Naive B cell (primary cell): ENCODE measurements around the gene FHIP2A. TPM values are rescaled to one million over a fixed set of nuclear protein-coding genes. Genes with fewer than 3 reads are reported as not detected.
"Not testable (repeated sequence)": the region's sequence is repeated elsewhere in the genome, so short reads cannot be mapped to it uniquely, and the experiment has no call there.

Experiments used
- ATAC-seq, 2 donors: fragments of 150-1000 bp; cut with Tn5 transposase; 2 replicates each; pipeline ENCODE4 v1.10.0; 2021; ENCODE audit warnings: low read depth in 2 of 2, mild to moderate bottlenecking in 2 of 2, moderate library complexity in 2 of 2
- DNase-seq: peaks from one replicate; pipeline ENCODE4 v3.0.0; 2022
- H3K27ac Mint-ChIP-seq, 6 donors: one replicate each; pipeline ENCODE4 v1.8.0; 2020 to 2022; ENCODE audit warnings: mild to moderate bottlenecking in 6 of 6, mixed read lengths in 6 of 6, moderate library complexity in 5 of 6, inconsistent platforms in 2 of 6
- H3K27me3 Mint-ChIP-seq, 3 donors: one replicate each; pipeline ENCODE4 v1.8.0; 2021 to 2022; ENCODE audit warnings: mixed read lengths in 3 of 3, mild to moderate bottlenecking in 1 of 3
- H3K36me3 Mint-ChIP-seq, 2 donors: one replicate each; pipeline ENCODE4 v1.8.0; 2020 to 2022; ENCODE audit warnings: mixed read lengths in 2 of 2, inconsistent platforms in 1 of 2, mild to moderate bottlenecking in 1 of 2
- H3K4me1 Mint-ChIP-seq, 3 donors: one replicate each; pipeline ENCODE4 v1.8.0; 2020 to 2022; ENCODE audit warnings: mixed read lengths in 3 of 3, inconsistent platforms in 1 of 3, mild to moderate bottlenecking in 1 of 3, moderate library complexity in 1 of 3
- H3K4me3 Mint-ChIP-seq, 8 donors: one replicate each; pipeline ENCODE4 v1.8.0; 2020 to 2022; ENCODE audit warnings: mild to moderate bottlenecking in 8 of 8, mixed read lengths in 8 of 8, moderate library complexity in 8 of 8, inconsistent platforms in 2 of 8
- H3K9me3 Mint-ChIP-seq, 7 donors: one replicate each; pipeline ENCODE4 v1.8.0; 2020 to 2022; ENCODE audit warnings: mixed read lengths in 7 of 7, mild to moderate bottlenecking in 5 of 7, inconsistent platforms in 2 of 7, moderate library complexity in 1 of 7
- polyA plus RNA-seq, 6 donors: library from polyadenylated mRNA; unstranded; fragments of 300-500 nt; fragmentation: Illumina TruSeq; gene quantifications; one replicate each; pipeline ENCODE4 v1.2.3, GENCODE V29; 2021; ENCODE audit warnings: low read depth in 6 of 6

FHIP2A gene
- polyA plus RNA-seq: 10 to 100 TPM in 3 of 6 donors, 1 to 10 TPM in 3; 5.4 to 11.9 (median 9.0) TPM

DNA sequence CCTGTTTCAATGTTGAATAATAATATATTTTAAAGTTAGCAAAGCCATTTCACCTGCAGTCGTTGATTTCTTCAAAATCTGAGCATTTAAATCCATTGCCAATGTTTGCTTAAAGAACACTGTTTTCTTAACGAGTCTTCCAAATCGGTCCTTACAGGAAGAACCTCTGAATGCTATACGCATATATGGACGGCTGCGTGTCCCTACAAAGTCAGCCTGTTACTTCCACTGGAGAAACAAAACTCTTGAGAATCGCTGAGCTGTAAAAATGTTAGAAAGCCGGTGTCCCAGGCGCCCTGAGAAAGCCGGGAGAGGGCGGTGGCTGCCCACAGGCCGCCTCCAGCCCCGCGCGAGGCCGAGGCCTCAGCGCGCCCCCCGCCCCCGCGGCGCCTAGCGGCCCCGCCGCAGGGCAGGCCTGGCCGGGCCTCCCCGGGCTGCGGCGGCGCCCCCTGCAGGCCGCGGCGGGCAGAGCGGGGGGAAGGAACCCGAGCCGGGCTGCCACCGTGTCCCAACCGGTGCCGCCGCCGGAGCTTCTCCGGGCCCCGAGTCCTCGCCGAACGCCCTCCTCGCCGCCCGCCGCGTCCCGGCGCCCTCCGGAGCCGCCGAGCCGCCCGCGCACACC is at the start of gene FHIP2A:
Gene FHIP2A (plus strand): TSS at position 488 of the 622 bp plus-strand sequence. CDS start 299 bp downstream, outside the sequence.
- H3K27ac Mint-ChIP-seq: peak within 1 kb of the TSS; percentile 85 to 98 (median 96)
- H3K36me3 Mint-ChIP-seq: peaks cover 3 to 4% of the 10 kb centered on the region in 2 donors
- ATAC-seq (peak; percentile 87 to 88), DNase-seq (peak; percentile 88)
- H3K4me3 Mint-ChIP-seq: peak within 1 kb of the TSS; percentile 90 to 98 (median 94)
- H3K27me3 Mint-ChIP-seq: no peaks in the 10 kb centered on the region
- no peaks in the 10 kb centered on the region for H3K9me3 Mint-ChIP-seq
- peaks cover 19 to 28% (median 23%) of the 10 kb centered on the region in 3 donors for H3K4me1 Mint-ChIP-seq

DNA sequence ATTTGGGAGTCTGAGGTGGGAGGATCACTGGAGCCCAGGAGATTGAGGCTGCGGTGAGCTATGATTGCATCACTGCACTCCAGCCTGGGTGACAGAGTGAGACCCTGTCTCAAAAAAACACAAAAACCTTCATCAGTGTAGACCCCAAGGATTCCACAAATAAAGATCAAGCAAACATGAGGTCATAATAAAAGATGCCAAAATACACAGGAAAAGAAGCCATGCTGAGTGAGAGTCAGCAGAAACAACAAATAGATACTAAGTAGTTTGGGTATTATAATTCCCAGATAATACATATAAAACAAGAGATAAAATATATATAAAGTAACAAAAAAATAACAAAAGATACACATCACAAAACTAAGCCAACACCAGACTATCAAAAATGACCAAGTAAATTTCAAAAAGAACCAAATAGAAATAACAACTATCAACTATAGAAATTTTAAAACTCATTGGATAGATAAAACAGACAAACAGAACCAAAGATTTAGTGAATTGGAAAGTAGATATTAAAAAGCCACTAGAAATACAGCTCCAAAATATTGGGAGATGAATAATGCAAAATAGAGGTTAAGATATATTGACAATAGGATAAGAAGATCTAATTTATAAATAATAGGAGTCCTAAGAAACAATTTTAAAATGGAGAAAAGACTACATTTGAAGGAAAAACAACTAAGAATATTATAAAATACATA is 48.9 kb upstream of the FHIP2A start:
- H3K4me3 Mint-ChIP-seq: no peak overlapping the region
- H3K4me1 Mint-ChIP-seq: peaks cover 0 to 5% (median 2%) of the 10 kb centered on the region in 3 donors
- no peaks in the 10 kb centered on the region for H3K36me3 Mint-ChIP-seq
- ATAC-seq (no peak), DNase-seq (no peak)
- no peaks in the 10 kb centered on the region for H3K9me3 Mint-ChIP-seq
- peaks cover 9 to 17% (median 13%) of the 10 kb centered on the region in 3 donors for H3K27me3 Mint-ChIP-seq
- H3K27ac Mint-ChIP-seq: no peak overlapping the region

DNA sequence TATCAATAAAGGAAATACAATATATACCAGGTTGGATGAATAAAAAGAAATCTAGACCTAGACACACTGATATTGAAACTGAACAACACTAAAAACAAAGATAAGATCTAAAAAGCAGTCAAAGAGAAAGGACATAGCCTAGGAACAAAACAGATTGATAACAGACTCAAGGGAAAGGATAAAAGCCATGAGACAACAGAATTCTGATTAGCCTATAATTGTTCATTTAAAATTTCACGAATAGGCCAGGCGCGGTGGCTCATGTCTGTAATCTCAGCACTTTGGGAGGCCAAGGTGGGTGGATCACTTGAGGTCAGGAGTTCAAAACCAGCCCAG is 48.4 kb upstream of the FHIP2A start:
- Mint-ChIP-seq H3K4me1 (peaks cover 0 to 5% (median 2%) of the 10 kb centered on the region in 3 donors), H3K27me3 (peaks cover 9 to 18% (median 17%) of the 10 kb centered on the region in 3 donors), H3K4me3 (no peak overlapping the region), H3K27ac (no peak overlapping the region), H3K9me3 (no peaks in the 10 kb centered on the region), H3K36me3 (no peaks in the 10 kb centered on the region)
- no peak for ATAC-seq
- no peak for DNase-seq

- not testable (repeated sequence) for H3K27ac Mint-ChIP-seq
Observed at GRCh38 chr10:114775082-114775481, 46.5 kb upstream of the FHIP2A start.

GRCh38 chr10:114777415-114777814 is 44.2 kb upstream of the FHIP2A start:
- Mint-ChIP-seq H3K27me3 (peaks cover 0 to 17% (median 6%) of the 10 kb centered on the region in 3 donors), H3K36me3 (no peaks in the 10 kb centered on the region), H3K27ac (peak overlapping the region in 1 of 6 donors; percentile 45), H3K4me3 (no peak overlapping the region), H3K9me3 (no peaks in the 10 kb centered on the region), H3K4me1 (no peaks in the 10 kb centered on the region)
- no peak for ATAC-seq
- no peak for DNase-seq

More at GRCh38 chr10:114775082-114775481, 46.5 kb upstream of the FHIP2A start:
- H3K4me3 Mint-ChIP-seq, DNase-seq, H3K36me3 Mint-ChIP-seq, H3K9me3 Mint-ChIP-seq, ATAC-seq, H3K4me1 Mint-ChIP-seq: not testable (repeated sequence)
- peaks cover 5 to 17% (median 11%) of the 10 kb centered on the region in 3 donors for H3K27me3 Mint-ChIP-seq

- Mint-ChIP-seq H3K36me3 (no peaks in the 10 kb centered on the region), H3K4me1 (no peaks in the 10 kb centered on the region), H3K9me3 (no peaks in the 10 kb centered on the region), H3K27me3 (peaks cover 5 to 17% (median 6%) of the 10 kb centered on the region in 3 donors), H3K4me3 (no peak overlapping the region), H3K27ac (no peak overlapping the region)
- no peak for ATAC-seq
- no peak for DNase-seq
Observed at GRCh38 chr10:114779803-114780576, 41.6 kb upstream of the FHIP2A start.

DNA sequence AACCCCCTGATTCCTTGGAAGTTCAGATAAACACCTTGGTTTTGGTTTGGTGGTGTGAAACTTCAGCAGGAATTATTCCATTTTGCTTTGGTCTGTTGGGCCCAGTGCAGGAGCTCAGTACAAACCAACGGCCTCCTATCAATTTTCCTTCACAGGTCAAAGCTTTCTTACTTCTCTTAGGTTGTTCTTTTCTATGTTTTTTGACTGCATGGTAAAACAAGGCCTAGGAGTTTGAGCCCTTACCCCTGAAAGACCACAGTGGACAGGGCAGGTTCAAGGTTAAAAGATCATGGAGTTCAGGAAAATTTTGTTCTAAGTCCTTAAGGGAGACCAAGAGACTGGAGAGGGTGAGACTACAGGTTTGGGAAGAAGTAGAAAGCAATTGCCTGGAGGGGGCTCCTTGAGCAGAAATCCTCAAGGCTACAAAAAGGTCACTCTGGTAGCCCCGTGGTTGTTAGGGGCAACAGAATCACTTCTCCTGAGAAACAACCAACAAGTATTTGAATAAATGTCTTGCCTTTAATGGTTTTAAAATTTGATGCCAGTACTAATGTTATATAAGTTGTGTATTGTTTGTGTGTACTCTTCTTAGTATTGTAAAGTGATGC is 40.9 kb upstream of the FHIP2A start:
- H3K36me3 Mint-ChIP-seq: no peaks in the 10 kb centered on the region
- no peak overlapping the region for H3K27ac Mint-ChIP-seq
- H3K4me3 Mint-ChIP-seq: no peak overlapping the region
- ATAC-seq (no peak), DNase-seq (no peak)
- peaks cover 5 to 17% (median 6%) of the 10 kb centered on the region in 3 donors for H3K27me3 Mint-ChIP-seq
- no peaks in the 10 kb centered on the region for H3K9me3 Mint-ChIP-seq
- H3K4me1 Mint-ChIP-seq: no peaks in the 10 kb centered on the region

DNA sequence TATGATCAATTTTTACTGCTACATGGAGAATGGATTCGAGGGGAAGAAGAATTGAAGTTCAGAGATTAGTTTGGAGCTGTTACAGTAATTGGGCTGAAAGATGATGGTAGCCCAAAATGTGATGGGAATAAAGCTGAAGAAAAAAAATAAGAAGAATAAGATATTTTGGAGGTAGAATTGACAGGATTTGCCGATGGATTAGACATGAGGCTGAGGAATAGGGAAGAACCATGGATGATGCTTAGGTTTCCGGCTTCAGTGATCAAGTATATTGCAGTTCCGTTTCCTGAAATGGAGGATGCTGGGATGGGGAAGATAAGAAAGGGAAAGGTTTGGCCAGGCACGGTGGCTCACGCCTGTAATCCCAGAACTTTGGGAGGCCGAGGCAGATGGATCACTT is 38.9 kb upstream of the FHIP2A start:
- H3K27ac Mint-ChIP-seq: peak overlapping the region in 2 of 6 donors; percentile 44 to 54
- H3K9me3 Mint-ChIP-seq: no peaks in the 10 kb centered on the region
- no peak overlapping the region for H3K4me3 Mint-ChIP-seq
- no peaks in the 10 kb centered on the region for H3K36me3 Mint-ChIP-seq
- DNase-seq (no peak), ATAC-seq (no peak)
- no peaks in the 10 kb centered on the region for H3K4me1 Mint-ChIP-seq
- H3K27me3 Mint-ChIP-seq: peaks cover 5 to 12% (median 10%) of the 10 kb centered on the region in 3 donors

DNA sequence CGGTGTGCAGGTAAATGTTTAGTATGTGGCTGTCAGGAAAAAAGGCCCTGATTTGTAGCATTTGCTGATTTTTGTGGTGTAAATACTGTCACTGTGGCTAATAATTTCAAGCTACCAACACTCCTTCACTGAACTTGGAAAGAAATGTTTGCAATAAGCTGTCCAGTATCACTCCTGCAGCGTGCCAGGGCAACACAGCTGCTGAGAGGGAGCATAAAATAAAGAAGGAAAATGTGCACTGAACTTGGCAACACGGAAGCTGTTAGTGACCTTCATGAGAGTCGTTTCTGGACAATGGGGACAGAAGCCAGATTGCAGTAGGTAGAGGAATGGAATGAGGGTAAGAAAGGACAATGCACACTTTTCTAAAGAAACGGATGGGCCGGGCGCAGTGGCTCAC is 37.9 kb upstream of the FHIP2A start:
- ATAC-seq (no peak), DNase-seq (no peak)
- peaks cover 2 to 5% (median 5%) of the 10 kb centered on the region in 3 donors for H3K27me3 Mint-ChIP-seq
- no peaks in the 10 kb centered on the region for H3K4me1 Mint-ChIP-seq
- no peak overlapping the region for H3K4me3 Mint-ChIP-seq
- H3K36me3 Mint-ChIP-seq: no peaks in the 10 kb centered on the region
- no peaks in the 10 kb centered on the region for H3K9me3 Mint-ChIP-seq
- H3K27ac Mint-ChIP-seq: no peak overlapping the region

- not testable (repeated sequence) for H3K27ac Mint-ChIP-seq, H3K4me1 Mint-ChIP-seq, H3K9me3 Mint-ChIP-seq, H3K4me3 Mint-ChIP-seq, H3K36me3 Mint-ChIP-seq, H3K27me3 Mint-ChIP-seq
- DNase-seq (peak; percentile 34), ATAC-seq (peak; percentile 50 to 59)
Observed at GRCh38 chr10:114786492-114786891, 35.1 kb upstream of the FHIP2A start.

DNA sequence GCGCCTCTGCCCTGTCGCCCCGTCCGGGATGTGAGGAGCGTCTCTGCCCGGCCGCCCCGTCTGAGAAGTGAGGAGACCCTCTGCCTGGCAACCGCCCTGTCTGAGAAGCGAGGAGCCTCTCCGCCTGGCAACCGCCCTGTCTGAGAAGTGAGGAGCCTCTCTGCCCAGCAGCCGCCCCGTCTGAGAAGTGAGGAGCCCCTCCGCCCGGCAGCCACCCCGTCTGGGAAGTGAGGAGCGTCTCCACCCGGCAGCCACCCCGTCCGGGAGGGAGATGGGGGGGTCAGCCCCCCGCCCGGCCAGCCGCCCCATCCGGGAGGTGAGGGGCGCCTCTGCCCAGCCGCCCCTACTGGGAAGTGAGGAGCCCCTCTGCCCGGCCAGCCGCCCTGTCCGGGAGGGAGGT is 34.4 kb upstream of the FHIP2A start:
- not testable (repeated sequence) for DNase-seq, H3K27me3 Mint-ChIP-seq, H3K4me3 Mint-ChIP-seq, ATAC-seq, H3K9me3 Mint-ChIP-seq, H3K36me3 Mint-ChIP-seq, H3K27ac Mint-ChIP-seq, H3K4me1 Mint-ChIP-seq

GRCh38 chr10:114791768-114792167 is 29.8 kb upstream of the FHIP2A start:
- H3K4me3 Mint-ChIP-seq: no peak overlapping the region
- no peak for DNase-seq
- ATAC-seq: no peak
- H3K9me3 Mint-ChIP-seq: peaks cover 0 to 2% (median 0%) of the 10 kb centered on the region in 7 donors
- H3K4me1 Mint-ChIP-seq: no peaks in the 10 kb centered on the region
- no peaks in the 10 kb centered on the region for H3K27me3 Mint-ChIP-seq
- peak overlapping the region in 1 of 6 donors; percentile 27 for H3K27ac Mint-ChIP-seq
- peaks cover 0 to 5% of the 10 kb centered on the region in 2 donors for H3K36me3 Mint-ChIP-seq

GRCh38 chr10:114795039-114795438 is 26.5 kb upstream of the FHIP2A start:
- Mint-ChIP-seq H3K4me3 (no peak overlapping the region), H3K9me3 (peaks cover 0 to 6% (median 0%) of the 10 kb centered on the region in 7 donors), H3K27ac (no peak overlapping the region), H3K27me3 (no peaks in the 10 kb centered on the region), H3K36me3 (peaks cover 5 to 6% of the 10 kb centered on the region in 2 donors), H3K4me1 (no peaks in the 10 kb centered on the region)
- ATAC-seq (no peak), DNase-seq (no peak)
